Panc1 (cell line): ENCODE results near the gene ISCU. TPM values are rescaled to one million over a fixed set of nuclear protein-coding genes. Genes with fewer than 3 reads are reported as not detected.

Experiments
- ATAC-seq: fragments of 200-7000 bp; cut with Tn5 transposase; 2 replicates; pipeline ENCODE4 v1.9.1; 2020; ENCODE audit warnings: mild to moderate bottlenecking, moderate library complexity
- BruUV-seq: library from RNA; stranded (reverse); fragments of 400-500 nt; replicated peaks from 2 replicates; lab custom pipeline; 2021; lab: Mats Ljungman, UMichigan
- CTCF ChIA-PET: fragments of 300-600 bp; sonication (Branson Sonifier 250); formaldehyde crosslinking; loops from one replicate; lab custom pipeline; 2022; ENCODE audit warnings: antibody characterized with exemption; lab: Charles Lee
- POLR2A ChIA-PET: fragments of 300-600 bp; sonication (Branson Sonifier 250); formaldehyde crosslinking; loops from one replicate; lab custom pipeline; 2022; ENCODE audit warnings: antibody characterized with exemption; lab: Charles Lee
- DNase-seq: peaks from one replicate; pipeline ENCODE4 v3.0.0-alpha.2; 2010; ENCODE audit warnings: low read depth, low spot score
- H3K27ac ChIP-seq: 2 replicates; pipeline ENCODE4 v1.5.1; 2011; ENCODE audit warnings: mild to moderate bottlenecking, low read length, inconsistent platforms
- H3K27me3 ChIP-seq: fragments of 200-500 bp; sonication (Bioruptor generic); 2 replicates; pipeline ENCODE4 v1.6.0; 2014; ENCODE audit warnings: low read length, inconsistent platforms; ENCODE audit not compliant: control insufficient read depth, insufficient read depth
- H3K36me3 ChIP-seq: fragments of 200-500 bp; sonication (Bioruptor generic); 2 replicates; pipeline ENCODE4 v1.5.1; 2014; ENCODE audit warnings: inconsistent platforms, mild to moderate bottlenecking, low read length, moderate library complexity; ENCODE audit not compliant: control insufficient read depth, insufficient read depth
- H3K4me1 ChIP-seq: 2 replicates; pipeline ENCODE4 v1.5.1; 2011; ENCODE audit warnings: inconsistent platforms, mild to moderate bottlenecking, low read length, moderate library complexity; ENCODE audit not compliant: control insufficient read depth, insufficient read depth
- H3K4me3 ChIP-seq, 2 experiments: 2 replicates each; pipeline ENCODE4 v1.5.1; 2011 to 2012; ENCODE audit warnings: low read depth in 2 of 2, low read length in 2 of 2, mild to moderate bottlenecking in 2 of 2, inconsistent platforms in 1 of 2, moderate library complexity in 1 of 2
- H3K9me3 ChIP-seq: fragments of 200-500 bp; sonication (Bioruptor generic); 2 replicates; pipeline ENCODE4 v1.5.1; 2014; ENCODE audit warnings: low read depth, mild to moderate bottlenecking, inconsistent platforms, low read length, moderate library complexity; ENCODE audit not compliant: control insufficient read depth, insufficient read depth
- CTCF ChIP-seq: fragments of 450-650 bp; IDR thresholded peaks from 2 replicates; pipeline ENCODE4 v1.5.1; 2017; ENCODE audit warnings: mild to moderate bottlenecking
- POLR2AphosphoS5 ChIP-seq: IDR thresholded peaks from 2 replicates; pipeline ENCODE4 v1.6.1; 2012; ENCODE audit warnings: mild to moderate bottlenecking, low read depth, low read length, moderate library complexity
- REST ChIP-seq, 2 experiments: IDR thresholded peaks; 2 replicates each; pipeline ENCODE4 v1.6.1; 2011 to 2012; ENCODE audit warnings: low read depth in 2 of 2, control low read depth in 1 of 2, low read length in 1 of 2, mild to moderate bottlenecking in 1 of 2, moderate library complexity in 1 of 2; ENCODE audit not compliant: insufficient read depth in 1 of 2
- SIN3A ChIP-seq: IDR thresholded peaks from 2 replicates; pipeline ENCODE4 v1.6.1; 2012; ENCODE audit warnings: low read depth, mild to moderate bottlenecking, low read length, moderate library complexity, borderline replicate concordance; ENCODE audit not compliant: insufficient read depth
- TCF7L2 ChIP-seq: IDR thresholded peaks from 2 replicates; pipeline ENCODE4 v1.6.1; 2011; ENCODE audit warnings: mild to moderate bottlenecking, low read depth, low read length, inconsistent platforms
- in situ Hi-C: cut with HindIII; loops from 2 replicates; pipeline ENCODE4 v1.10.0; 2016; ENCODE audit warnings: low sequenced_read_pairs, low pct_unique_long_range_greater_than_20kb
- intact Hi-C: fragments of 100-400 bp; cut with micrococcal nuclease; formaldehyde crosslinking; loops from one replicate; pipeline ENCODE4 v1.10.0; 2022; ENCODE audit not compliant: unreplicated experiment
- total RNA-seq: library from RNA; stranded (reverse); gene quantifications from one replicate; pipeline ENCODE4 v1.2.1, GENCODE V29; 2021; ENCODE audit not compliant: unreplicated experiment

ISCU gene
- total RNA-seq, 1 experiment from 2014 or later, result 66.1 TPM

- intact Hi-C loops, result no loop called here
- no peak for TF ChIP-seq CTCF
- TF ChIP-seq SIN3A, result no peak
- Histone ChIP-seq H3K9me3 (no peaks in the 10 kb centered on the region), H3K36me3 (peaks cover 22% of the 10 kb centered on the region), H3K4me1 (peaks cover 7% of the 10 kb centered on the region), H3K27me3 (no peaks in the 10 kb centered on the region), H3K4me3 (no peak overlapping the region), H3K27ac (no peak overlapping the region)
- ATAC-seq (no peak), DNase-seq (no peak)
- in situ Hi-C loops, result no loop called here
- ChIA-PET POLR2A (no interaction called here), CTCF (interaction anchor here (0.5 kb wide), 1 partner anchor 102 kb away, joined by 9 read pairs; no protein-coding TSS in a partner anchor)
- BruUV-seq, result no TSS peak
These were observed 44.2 kb upstream of the ISCU start for GRCh38 chr12:108518101-108518715.

GRCh38 chr12:108518716-108519496 lies 43.5 kb upstream of the ISCU start:
- Histone ChIP-seq H3K9me3 (no peaks in the 10 kb centered on the region), H3K4me3 (no peak overlapping the region), H3K4me1 (peaks cover 7% of the 10 kb centered on the region), H3K36me3 (peaks cover 26% of the 10 kb centered on the region), H3K27ac (no peak overlapping the region), H3K27me3 (no peaks in the 10 kb centered on the region)
- intact Hi-C loops (no loop called here), in situ Hi-C loops (no loop called here)
- BruUV-seq, result no TSS peak
- CTCF ChIA-PET, result interaction anchor here (0.5 kb wide), 1 partner anchor 101 kb away, joined by 9 read pairs; no protein-coding TSS in a partner anchor
- POLR2A ChIA-PET, result no interaction called here
- no peak for ATAC-seq
- TF ChIP-seq REST (IDR thresholded peaks at IDR 0.05; ENCODE audit: insufficient read depth in 1 of 2, low read depth in 2 of 2, low read length in 1 of 2) (no peak), SIN3A (no peak), CTCF (no peak), POLR2AphosphoS5 (no peak; the same call in 1 of the 2 replicates), TCF7L2 (no peak)
- DNase-seq, result no peak
